Measurements from ENCODE around the gene KPNA6.
"Not testable (repeated sequence)": the region's sequence is repeated elsewhere in the genome, so short reads cannot be mapped to it uniquely, and the experiment has no call there.

The KPNA6 gene

GRCh38 chr1:32100807-32101708 lies 6.8 kb upstream of the KPNA6 start:
- DNase-seq (ENCODE audit: low read depth), result no peak

- DNase-seq (ENCODE audit: low read depth), result no peak
Observed at GRCh38 chr1:32104127-32104526, 3.7 kb upstream of the KPNA6 start.

GRCh38 chr1:32105338-32105737 lies 2.5 kb upstream of the KPNA6 start:
- DNase-seq (ENCODE audit: low read depth), result no peak

GRCh38 chr1:32106663-32107275 lies 1.1 kb upstream of the KPNA6 start:
- no peak for DNase-seq (ENCODE audit: low read depth)

- DNase-seq (ENCODE audit: low read depth), result no peak
Observed at GRCh38 chr1:32111040-32111623, 3.3 kb downstream of the KPNA6 start.

- no peak for DNase-seq (ENCODE audit: low read depth)
Observed at GRCh38 chr1:32111789-32112188, 3.9 kb downstream of the KPNA6 start.

- no peak for DNase-seq (ENCODE audit: low read depth)
Observed at GRCh38 chr1:32112806-32113375, 5.0 kb downstream of the KPNA6 start.

- DNase-seq (ENCODE audit: low read depth), result not testable (repeated sequence)
Observed at GRCh38 chr1:32113436-32113835, 5.6 kb downstream of the KPNA6 start.

- no peak for DNase-seq (ENCODE audit: low read depth)
Observed at GRCh38 chr1:32114420-32114819, 6.6 kb downstream of the KPNA6 start.

GRCh38 chr1:32115496-32115895 lies 7.6 kb downstream of the KPNA6 start:
- DNase-seq (ENCODE audit: low read depth), result no peak

GRCh38 chr1:32116531-32116930 lies 8.7 kb downstream of the KPNA6 start:
- no peak for DNase-seq (ENCODE audit: low read depth)

GRCh38 chr1:32122151-32122550 lies 14.3 kb downstream of the KPNA6 start:
- DNase-seq (ENCODE audit: low read depth), result no peak

- not testable (repeated sequence) for DNase-seq (ENCODE audit: low read depth)
Observed at GRCh38 chr1:32123361-32123760, 15.5 kb downstream of the KPNA6 start.

GRCh38 chr1:32125313-32125712 lies 17.5 kb downstream of the KPNA6 start:
- no peak for DNase-seq (ENCODE audit: low read depth)

- DNase-seq (ENCODE audit: low read depth), result no peak
Observed at GRCh38 chr1:32126770-32127169, 18.9 kb downstream of the KPNA6 start.

- no peak for DNase-seq (ENCODE audit: low read depth)
Observed at GRCh38 chr1:32127409-32128198, 19.7 kb downstream of the KPNA6 start.

- DNase-seq (ENCODE audit: low read depth), result no peak
Observed at GRCh38 chr1:32128479-32128878, 20.6 kb downstream of the KPNA6 start.

- DNase-seq (ENCODE audit: low read depth), result no peak
Observed at GRCh38 chr1:32128964-32129363, 21.1 kb downstream of the KPNA6 start.

GRCh38 chr1:32133950-32134280 lies 26.1 kb downstream of the KPNA6 start:
- not testable (repeated sequence) for DNase-seq (ENCODE audit: low read depth)

GRCh38 chr1:32137111-32137510 lies 29.3 kb downstream of the KPNA6 start:
- DNase-seq (ENCODE audit: low read depth), result no peak

- DNase-seq (ENCODE audit: low read depth), result no peak
Observed at GRCh38 chr1:32138965-32139364, 31.1 kb downstream of the KPNA6 start.
